LNCaP clone FGC (cell line): ENCODE measurements around the gene IVNS1ABP.
"Not testable (repeated sequence)": the region's sequence is repeated elsewhere in the genome, so short reads cannot be mapped to it uniquely, and the experiment has no call there.

Experiments used
- DNase-seq: peaks from one replicate; pipeline ENCODE4 v3.0.0-alpha.2; 2011; ENCODE audit warnings: low read depth
- H3K4me3 ChIP-seq: 2 replicates; pipeline ENCODE4 v1.5.1; 2011; ENCODE audit warnings: mild to moderate bottlenecking, low read depth, low read length, control low read depth
- TF ChIP-seq, protein P1 (sequence below): IDR thresholded peaks from 2 replicates; pipeline ENCODE4 v1.5.1; 2012; ENCODE audit warnings: mild to moderate bottlenecking; ENCODE audit not compliant: control insufficient read depth, insufficient read depth; ENCODE audit errors: extremely low read depth

Gene IVNS1ABP

DNA sequence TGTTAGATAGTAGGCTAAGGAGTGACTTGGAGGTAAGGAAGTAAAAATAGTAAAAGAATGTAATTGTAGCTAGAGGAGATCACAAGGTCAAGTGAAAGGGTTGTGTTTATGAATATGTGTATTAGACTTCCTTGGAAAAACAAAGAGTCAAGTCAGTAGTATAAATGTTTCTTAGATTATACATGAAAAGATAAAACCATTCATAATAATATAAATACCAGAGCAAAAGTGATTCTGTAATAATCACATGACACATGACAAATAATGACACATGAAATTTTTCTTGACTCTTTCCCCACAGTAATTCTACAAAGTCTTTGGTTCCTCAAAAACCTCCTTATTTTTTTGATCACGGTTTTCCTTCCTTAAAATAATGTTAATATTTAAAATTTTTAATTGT is 56.4 kb downstream of the IVNS1ABP start:
- DNase-seq: no peak
- TF ChIP-seq, protein P1, sequence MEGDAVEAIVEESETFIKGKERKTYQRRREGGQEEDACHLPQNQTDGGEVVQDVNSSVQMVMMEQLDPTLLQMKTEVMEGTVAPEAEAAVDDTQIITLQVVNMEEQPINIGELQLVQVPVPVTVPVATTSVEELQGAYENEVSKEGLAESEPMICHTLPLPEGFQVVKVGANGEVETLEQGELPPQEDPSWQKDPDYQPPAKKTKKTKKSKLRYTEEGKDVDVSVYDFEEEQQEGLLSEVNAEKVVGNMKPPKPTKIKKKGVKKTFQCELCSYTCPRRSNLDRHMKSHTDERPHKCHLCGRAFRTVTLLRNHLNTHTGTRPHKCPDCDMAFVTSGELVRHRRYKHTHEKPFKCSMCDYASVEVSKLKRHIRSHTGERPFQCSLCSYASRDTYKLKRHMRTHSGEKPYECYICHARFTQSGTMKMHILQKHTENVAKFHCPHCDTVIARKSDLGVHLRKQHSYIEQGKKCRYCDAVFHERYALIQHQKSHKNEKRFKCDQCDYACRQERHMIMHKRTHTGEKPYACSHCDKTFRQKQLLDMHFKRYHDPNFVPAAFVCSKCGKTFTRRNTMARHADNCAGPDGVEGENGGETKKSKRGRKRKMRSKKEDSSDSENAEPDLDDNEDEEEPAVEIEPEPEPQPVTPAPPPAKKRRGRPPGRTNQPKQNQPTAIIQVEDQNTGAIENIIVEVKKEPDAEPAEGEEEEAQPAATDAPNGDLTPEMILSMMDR: no peak

DNA sequence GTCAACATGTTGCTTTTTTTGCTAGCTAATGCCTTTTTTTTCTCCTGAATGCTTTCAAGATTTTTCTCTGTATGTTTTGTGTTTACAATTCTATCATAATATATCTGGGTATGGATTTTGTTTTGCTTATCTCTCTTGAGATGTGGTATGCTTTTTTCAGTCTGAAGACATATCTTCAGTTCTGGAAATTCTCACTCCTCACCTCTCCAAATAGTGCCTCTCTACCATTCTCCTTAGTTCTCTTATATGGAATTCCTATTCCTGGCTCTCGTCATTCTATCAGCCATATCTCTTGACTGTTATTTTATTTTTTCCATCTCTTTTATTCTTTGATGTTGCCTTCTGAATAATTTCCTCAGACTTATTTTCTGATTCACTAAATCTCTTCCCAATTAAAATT is 58.4 kb downstream of the IVNS1ABP start:
- DNase-seq: no peak
- TF ChIP-seq, protein P1: no peak
- H3K4me3 ChIP-seq: no peak overlapping the region

More for the DNA sequence above, 56.4 kb downstream of the IVNS1ABP start:
- no peak overlapping the region for H3K4me3 ChIP-seq

DNA sequence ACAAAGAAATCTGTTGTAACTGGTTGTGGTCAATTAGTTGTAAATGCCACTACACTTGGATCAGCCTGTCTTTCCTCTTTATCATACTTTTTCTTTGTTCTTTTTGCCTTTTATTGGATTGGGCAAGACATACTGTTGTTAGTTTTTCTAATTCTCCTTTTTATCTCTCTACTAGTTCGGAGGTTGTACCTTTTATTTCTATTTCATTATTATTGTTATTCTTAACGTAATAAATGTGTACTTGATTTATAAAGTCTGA is 59.2 kb downstream of the IVNS1ABP start:
- TF ChIP-seq, protein P1: no peak
- no peak overlapping the region for H3K4me3 ChIP-seq
- no peak for DNase-seq

DNA sequence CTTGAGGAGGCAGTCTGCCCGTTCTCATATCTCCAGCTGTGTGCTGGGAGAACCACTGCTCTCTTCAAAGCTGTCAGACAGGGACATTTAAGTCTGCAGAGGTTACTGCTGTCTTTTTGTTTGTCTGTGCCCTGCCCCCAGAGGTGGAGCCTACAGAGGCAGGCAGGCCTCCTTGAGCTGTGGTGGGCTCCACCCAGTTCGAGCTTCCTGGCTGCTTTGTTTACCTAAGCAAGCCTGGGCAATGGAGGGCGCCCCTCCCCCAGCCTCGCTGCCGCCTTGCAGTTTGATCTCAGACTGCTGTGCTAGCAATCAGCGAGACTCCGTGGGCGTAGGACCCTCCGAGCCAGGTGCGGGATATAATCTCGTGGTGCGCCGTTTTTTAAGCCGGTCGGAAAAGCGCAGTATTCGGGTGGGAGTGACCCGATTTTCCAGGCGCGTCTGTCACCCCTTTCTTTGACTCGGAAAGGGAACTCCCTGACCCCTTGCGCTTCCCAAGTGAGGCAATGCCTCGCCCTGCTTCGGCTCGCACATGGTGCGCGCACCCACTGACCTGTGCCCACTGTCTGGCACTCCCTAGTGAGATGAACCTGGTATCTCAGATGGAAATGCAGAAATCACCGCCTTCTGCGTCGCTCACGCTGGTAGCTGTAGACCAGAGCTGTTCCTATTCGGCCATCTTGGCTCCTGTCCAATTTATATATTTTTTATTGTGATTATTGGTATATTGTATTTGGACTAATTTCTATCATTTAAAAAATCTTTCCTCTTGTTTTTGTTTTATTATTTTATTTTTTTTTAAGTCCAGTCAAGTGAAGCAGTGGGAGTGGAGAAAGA is 59.7 kb downstream of the IVNS1ABP start:
- not testable (repeated sequence) for DNase-seq, H3K4me3 ChIP-seq

DNA sequence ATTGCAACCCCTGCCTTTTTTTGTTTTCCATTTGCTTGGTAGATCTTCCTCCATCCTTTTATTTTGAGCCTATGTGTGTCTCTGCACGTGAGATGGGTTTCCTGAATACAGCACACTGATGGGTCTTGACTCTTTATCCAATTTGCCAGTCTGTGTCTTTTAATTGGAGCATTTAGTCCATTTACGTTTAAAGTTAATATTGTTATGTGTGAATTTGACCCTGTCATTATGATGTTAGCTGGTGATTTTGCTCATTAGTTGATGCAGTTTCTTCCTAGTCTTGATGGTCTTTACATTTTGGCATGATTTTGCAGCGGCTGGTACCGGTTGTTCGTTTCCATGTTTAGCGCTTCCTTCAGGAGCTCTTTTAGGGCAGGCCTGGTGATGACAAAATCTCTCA is 61.4 kb downstream of the IVNS1ABP start:
- not testable (repeated sequence) for DNase-seq

DNA sequence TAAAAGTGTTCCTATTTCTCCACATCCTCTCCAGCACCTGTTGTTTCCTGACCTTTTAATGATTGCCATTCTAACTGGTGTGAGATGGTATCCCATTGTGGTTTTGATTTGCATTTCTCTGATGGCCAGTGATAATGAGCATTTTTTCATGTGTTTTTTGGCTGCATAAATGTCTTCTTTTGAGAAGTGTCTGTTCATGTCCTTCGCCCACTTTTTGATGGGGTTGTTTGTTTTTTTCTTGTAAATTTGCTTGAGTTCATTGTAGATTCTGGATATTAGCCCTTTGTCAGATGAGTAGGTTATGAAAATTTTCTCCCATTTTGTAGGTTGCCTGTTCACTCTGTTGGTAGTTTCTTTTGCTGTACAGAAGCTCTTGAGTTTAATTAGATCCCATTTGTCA is 64.6 kb downstream of the IVNS1ABP start:
- not testable (repeated sequence) for DNase-seq, H3K4me3 ChIP-seq

More for the DNA sequence above, 61.4 kb downstream of the IVNS1ABP start:
- H3K4me3 ChIP-seq: not testable (repeated sequence)

DNA sequence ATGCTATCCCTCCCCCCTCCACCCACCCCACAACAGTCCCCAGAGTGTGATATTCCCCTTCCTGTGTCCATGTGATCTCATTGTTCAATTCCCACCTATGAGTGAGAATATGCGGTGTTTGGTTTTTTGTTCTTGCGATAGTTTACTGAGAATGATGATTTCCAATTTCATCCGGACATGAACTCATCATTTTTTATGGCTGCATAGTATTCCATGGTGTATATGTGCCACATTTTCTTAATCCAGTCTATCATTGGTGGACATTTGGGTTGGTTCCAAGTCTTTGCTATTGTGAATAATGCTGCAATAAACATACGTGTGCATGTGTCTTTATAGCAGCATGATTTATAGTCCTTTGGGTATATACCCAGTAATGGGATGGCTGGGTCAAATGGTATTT is 65.1 kb downstream of the IVNS1ABP start:
- not testable (repeated sequence) for DNase-seq, H3K4me3 ChIP-seq

DNA sequence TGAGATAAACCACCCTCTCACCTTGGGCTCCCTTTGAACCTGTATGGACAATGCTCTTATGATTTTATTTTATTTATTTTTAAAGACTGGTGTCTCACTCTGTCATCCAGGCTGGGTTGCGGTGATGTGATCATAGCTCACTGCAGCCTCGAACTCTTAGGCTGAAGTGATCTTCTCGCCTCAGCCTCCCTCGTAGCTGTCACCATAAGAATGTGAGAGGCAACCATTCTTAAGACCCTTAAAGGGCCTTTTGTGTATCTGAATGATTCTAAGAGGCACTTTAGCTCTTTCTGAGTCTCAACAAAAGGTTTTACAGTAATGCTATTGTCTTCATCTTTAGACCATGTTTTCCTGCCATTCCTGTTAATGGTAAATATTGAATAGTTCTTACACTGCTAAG is 67.0 kb downstream of the IVNS1ABP start:
- TF ChIP-seq, protein P1: no peak
- H3K4me3 ChIP-seq: no peak overlapping the region
- no peak for DNase-seq

DNA sequence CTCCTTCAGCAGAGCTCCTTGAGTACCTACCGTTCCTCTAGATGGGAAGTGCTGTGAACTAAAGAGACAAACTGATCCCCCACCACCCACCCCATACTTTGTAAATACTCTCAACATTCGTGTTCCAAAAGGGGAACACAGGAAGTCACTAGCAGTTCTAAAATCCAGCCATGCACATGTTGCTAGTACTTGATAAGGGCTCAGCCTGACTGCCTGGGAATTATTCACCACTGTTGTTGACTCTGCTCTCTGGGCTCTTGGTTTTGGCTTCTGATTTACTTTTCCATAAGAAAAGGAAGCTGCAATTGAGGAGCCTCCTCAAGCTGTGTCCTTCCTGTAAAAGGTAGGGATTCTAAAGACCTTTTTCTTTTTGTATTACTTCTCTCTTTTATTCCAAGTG is 67.5 kb downstream of the IVNS1ABP start:
- DNase-seq: no peak
- H3K4me3 ChIP-seq: no peak overlapping the region
- TF ChIP-seq, protein P1: no peak
